CD4-positive, alpha-beta T cell treated with Interleukin-17A for 1 hour (primary cell): ENCODE results near the gene TAGAP.

Experiments
- DNase-seq: peaks from one replicate; pipeline ENCODE4 v3.0.0-alpha.2; 2020

Gene TAGAP

DNA sequence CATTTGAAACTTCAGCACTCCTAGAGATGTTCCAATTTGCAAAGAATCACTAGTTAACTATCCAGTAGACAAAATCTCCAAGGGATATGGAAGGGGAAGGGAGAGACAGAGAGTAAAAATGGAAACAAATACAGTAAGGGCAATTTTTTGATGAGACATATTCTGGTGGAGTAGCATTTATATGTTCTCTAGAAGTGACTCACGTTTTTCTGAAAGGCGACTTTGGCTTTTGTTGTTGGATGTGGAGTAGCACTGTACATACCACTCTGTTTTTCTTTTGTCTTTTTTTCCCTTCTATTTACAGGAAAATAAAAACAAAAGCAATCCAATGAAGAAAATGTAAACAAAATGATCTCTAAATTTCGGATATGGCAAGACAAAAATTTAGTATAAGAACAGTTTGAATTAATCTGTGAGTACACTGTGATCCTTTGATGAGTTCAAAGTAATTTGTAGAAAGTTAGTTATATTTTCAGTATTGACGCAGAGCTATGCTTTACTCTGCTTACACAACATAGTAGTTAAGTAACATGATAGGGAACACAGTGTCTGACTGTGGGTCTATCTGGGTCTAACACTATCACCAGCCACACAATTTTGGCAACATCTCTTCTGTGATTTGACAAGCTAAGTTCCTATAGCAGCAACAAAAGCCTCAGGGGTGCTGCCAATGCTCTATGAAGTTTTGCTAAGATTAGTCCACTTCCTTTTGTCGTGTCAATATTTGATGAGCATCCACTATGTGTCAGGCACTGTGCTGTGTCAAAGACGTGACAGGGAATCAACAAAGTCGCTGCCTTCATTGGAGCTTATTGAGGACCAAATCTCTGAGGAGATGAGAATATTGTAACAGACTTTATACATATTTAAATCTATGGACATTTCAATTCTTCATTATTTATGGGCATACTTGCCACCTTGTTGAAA, 27.3 kb upstream of the TAGAP start:
- DNase-seq, result no peak

DNA sequence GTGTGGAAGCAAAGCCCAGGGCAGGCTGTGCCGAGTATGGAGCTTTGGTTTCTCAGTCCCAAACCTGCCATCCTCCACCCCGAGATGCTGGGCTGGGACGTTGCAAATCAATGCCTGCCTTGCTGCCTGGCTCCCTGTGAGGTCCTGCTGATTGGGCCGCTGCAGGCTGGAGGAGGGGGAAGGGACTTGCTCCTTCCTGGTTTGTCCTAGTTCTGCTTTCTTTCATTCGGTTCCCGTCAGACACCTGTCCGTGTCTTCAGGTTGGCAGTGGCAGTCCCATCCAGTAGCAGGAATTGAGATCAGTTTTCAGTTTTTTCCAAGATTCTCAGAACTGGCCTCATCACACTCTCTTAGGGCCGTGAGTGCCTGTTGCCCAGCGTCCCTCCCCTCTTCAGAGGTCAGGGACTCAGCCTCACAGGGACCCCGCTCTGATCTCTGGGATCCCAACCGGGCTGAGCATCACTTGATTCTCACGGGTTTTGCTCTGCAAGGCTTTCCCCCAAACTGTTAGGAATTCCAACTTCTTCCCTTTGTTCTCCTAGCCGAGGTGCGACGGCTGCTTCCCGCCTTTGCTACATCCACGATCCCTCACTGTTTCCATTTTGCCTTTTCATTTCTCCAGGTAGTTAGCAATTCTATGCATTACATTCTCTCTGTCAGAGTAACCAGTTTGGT, 24.2 kb upstream of the TAGAP start:
- no peak for DNase-seq

DNA sequence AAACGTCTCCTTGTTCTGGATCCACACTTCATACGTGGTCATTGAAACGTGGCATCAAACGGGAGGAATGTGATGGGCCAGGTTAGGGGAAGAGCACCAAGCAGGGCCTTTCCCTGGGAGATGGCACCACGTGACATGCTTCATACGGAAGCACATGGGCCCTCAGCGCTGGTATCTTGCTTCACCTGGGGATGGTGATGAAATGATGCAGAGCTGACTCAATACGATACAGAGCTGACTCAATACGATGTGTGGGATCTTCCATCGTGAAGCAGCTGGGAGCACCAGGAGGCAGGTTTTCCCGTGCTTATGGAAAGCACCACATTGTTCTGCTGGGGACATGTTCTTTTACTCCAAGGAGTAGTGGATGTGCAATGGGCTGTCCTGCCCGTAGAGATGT, 22.5 kb upstream of the TAGAP start:
- DNase-seq, result no peak

DNA sequence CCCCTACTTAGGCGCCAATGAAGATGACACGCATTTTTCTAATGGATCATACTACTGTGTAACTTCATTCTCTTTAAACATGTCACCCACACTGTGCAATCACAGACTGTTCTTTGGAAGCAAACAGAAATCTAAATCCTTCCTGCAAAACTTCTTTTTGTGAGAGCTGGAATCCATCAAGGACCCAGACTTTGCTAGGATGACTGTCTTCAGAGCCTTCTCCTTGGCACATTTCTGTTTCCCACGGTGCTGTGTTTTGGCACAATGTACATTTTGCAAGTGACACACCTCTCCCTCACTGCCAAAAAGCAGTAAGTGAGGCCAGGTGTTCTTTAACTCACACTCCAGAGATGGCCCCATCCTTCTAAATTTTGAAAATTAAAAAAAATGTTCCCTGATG, 21.7 kb upstream of the TAGAP start:
- no peak for DNase-seq

DNA sequence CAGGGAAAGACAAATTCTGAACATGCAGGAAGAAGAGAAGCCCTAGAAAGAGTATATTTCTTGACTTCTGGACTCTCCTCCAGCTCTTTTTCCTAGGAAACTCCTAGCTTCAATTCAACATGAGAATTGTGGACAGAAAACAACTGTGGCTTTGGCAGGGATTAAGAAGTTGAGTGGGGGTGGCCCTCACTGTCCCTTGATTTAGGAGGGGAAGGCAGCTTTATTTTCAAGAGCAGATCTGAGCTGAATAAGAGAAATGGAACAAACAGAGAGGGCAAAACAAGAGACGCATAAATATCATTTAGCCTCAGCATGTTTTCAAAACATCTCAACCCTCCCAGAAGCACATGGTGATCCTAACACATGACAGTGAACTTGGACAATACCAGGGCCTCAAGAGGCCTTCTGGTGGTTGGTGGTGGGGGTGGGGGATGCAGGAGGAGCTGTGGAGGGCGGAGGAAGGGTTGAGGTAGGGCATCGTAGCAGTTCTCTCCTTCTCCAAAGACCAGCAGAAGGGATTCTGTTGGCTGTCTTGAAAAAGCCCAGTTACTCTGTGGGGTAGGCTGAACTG, 21.1 kb upstream of the TAGAP start:
- DNase-seq, result no peak

DNA sequence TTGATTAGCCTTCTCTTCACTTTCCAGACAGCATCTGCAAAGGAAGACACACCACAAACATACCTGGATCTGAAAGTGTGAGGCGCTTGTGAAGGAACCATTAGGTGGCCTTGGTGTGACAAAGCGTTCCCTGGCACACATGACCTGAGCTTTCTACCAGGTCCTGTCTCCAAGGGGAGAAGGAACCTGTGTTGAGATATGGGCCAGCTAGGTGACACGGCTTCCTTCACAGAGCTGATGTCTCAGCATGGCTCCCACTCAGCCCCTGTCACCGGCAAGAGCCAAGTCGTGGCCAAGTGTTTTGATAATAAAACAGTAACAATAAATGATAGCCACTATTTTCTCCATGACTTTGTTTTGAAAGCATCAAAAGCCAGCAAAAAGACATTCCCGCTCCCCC, 20.3 kb upstream of the TAGAP start:
- DNase-seq, result no peak

DNA sequence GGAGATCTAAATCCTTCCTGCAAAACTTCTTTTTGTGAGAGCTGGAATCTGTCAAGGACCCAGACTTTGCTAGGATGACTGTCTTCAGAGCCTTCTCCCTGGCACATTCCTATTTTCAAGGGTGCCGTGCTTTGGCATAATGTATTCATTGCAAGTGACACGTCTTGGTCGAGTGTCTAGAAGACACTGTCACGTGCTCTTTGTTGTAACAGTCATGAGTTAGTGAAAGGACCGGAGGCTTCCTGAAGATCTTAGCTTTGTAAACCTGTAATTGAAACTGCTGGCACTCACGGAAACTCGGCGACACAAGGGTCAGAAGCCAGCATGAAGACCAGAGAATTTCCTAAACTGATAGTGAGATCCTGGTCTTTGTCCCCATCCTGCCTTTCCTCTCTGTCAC, 19.7 kb upstream of the TAGAP start:
- DNase-seq, result peak; percentile 33

DNA sequence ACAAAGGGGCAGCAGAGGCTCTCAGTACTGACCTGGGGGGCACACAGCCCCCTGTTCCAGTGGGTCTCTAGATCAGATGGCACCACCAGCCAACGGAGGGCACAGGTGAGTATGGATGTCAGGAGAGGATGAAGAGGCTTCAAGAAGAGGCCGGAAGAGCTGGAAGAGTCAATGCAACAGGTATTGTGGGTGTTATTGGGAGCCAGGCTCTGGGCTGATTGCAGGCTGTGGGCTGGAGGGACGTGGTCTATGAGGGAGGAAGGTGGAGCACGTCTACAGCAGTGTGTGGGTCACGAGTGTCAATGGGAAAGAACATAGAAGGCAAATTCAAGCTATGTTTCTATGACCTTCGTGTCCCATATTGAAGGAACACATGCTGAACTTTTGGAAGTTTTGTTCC, 18.8 kb upstream of the TAGAP start:
- no peak for DNase-seq

DNA sequence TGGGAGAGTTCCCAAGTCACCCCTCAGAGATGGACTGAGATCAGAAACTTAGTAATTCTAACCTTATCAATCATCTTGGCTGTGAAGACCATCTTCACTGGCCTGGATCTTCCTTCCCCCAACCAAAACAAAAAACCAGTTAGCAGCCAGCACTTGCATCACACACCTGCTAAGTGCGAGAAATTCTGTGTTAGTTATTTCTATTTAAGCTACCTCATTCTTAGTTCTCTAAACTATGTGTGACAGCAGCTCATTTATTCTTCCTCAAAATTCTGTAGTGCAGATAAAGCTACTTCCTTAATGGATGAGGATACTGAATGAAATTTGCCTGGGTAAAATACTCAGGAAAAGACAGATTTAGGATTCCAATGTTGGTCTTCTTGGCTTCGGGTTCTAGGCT, 18.2 kb upstream of the TAGAP start:
- DNase-seq, result no peak

DNA sequence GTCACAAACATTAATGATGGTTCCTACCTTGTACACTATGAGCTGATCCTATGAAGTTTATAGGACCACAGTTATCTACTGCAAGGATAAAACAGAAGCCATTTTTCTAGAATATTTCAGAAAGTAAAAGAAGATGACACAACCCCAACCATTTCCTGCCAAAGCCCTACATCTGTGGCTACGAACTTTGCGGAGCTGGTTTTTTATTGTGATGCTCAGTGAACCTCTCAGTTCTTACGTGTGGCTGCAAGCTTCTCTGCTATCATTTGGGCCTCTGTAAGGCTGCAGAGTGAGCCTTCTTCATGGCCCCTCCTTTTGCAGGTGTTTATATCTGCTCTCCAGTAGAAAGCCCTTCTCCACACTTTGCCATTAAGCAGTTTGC, 17.8 kb upstream of the TAGAP start:
- peak; percentile 82 for DNase-seq

DNA sequence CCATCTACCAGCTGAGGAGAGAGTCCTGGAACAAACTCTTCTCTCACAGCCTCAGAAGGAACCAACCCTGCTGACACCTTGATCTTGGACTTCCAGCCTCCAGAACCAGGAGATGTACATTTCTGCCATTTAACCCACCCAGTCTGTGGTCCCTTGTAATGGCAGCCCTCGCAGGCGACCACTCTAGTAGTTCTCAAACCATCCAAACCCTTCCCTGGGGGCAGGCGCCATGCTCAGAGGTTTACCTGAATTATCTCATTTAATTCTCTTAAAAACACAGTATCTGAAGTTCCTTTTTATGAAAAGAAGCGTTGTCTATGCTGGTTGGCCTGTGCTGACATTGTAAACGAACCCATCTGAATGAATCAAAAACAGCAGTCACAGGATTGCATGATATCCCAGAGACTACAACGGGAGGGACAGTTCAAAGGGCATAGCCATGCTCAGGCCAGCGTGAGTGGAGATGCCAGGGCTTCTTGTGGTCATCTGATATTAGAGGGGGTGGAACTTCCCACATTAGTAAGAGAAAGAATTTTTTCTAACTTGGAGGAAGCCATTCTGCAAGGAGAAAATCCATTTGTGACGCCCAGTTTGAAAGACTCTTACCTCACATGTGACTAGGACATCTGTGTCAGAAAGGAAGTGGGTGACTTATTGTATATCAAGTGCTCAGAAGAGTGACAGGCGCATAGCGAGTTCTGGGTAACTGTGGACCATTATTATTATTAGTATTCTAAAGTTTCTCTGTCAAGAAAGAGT, 17.2 kb upstream of the TAGAP start:
- peak; percentile 77 for DNase-seq

DNA sequence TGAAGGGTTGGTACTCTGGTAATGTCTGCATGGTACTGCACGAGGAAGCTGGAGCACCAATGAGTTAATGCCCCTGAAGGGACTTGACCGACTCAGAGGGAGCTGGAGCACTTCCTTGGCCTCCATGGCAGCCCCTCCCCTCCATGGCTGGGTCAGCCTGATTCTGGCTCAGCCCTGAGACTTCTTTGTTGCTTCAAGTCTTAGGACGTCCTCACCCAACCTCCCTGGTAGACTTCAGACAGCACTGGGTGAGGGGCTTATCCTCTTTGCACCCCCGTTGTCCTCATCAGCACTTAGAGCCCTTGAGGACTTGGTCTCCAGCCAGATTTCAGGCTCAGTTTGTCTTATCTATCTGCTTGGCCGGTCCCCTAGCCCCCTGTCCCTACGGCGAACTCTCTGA, 16.4 kb upstream of the TAGAP start:
- no peak for DNase-seq

DNA sequence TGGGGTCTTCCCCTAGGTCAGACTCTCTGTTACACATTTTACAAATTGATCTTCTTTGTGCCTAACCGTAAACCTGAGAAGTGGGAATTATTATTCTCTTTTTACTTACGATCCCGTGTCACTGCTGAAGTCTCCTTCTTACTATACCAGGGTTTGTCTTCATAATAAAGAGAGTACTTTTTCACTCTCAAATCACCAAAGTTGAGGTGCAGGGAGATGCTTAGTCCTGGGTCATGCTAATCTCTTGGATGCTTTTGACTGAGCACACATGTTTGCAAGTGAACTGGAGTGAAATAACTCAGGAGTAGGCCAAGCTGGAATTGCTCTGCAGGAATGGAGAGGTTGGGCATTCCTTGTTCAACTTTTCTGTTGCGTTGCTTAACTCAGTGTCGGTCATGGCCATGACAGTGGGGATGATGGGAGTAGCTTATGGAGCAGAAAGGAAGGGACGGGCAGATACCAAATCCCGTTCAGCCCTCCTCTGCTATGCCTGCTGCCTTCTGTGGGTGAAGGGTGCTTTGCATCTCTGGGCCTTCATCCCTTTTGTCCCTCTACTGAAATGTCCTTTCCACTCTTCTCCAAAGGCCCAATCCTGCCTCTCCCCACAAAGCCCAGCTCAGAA, 15.2 kb upstream of the TAGAP start:
- no peak for DNase-seq

DNA sequence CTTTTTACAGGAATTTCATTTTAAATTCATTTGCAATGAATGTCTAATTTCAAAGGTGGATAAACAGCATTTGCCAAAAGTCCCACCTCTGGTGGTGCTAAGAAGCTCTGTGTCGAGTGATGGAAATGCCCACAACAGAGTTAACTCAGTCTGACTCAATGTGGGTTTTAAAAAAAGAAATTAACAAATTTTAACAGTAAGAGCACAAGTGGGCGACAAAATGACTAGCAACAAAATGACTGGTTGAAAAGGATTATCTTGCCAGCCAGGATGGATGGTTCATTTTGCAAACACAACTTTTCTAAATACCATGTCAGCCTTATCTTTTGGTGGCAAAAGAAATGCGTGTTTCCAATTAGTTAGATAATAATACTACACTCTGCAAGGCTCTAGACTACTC, 14.3 kb upstream of the TAGAP start:
- peak; percentile 32 for DNase-seq

DNA sequence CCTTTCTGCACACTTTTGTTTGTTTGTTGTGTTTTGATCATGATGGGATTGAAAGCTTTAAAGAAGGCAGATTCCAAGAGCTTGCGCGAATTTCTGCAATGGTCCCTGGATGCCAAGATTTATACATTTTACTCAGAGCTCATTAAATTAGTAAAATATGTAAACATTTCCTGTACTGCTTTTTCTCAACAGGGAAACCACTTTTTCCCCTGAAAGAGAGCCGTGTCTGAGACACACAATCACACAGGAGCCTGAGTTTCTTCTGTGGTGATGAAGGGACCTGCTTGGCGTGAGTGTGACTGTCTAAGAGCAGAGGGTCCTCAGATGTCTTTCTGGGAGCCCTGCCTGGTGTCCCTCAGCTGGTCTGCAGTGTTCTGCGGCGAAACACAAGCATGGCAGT, 12.1 kb upstream of the TAGAP start:
- DNase-seq, result no peak

DNA sequence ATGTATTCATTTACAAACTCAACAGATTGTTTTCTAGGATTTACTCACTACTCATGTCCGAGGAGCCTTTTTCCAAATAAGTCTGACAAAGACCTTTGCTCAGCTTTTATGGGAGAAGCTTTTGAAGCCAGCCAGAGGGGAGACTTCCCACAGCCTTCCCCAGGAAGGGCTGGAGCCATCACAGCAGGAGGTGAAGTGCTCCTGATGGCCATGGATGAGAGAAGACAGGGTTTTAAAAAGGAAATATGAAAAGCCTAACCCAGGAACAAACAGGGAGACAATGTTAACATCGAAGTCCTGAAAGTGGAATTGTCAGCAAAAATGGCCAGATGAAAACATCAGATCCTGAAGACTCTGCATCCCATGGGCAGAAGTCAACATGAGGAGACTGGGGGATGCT, 11.6 kb upstream of the TAGAP start:
- no peak for DNase-seq

DNA sequence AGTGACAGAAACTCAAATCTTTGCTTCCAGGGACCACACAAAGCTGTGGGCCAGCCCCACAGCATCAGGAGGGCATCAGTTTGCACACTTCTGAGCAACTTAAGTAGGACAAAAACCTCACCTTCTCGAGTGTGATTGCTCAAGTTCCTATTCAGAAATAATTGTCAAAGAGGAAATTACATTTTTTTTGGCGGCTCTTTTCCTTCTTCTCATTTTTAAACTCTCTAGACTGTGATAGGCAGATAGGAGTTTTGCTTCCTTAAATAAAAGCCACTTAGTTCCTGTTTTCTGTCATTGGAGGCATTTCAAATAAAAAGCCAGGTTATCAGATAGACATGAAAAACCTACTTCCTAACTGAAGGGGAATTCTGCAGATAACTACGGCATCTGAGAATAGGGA, 11.2 kb upstream of the TAGAP start:
- no peak for DNase-seq

DNA sequence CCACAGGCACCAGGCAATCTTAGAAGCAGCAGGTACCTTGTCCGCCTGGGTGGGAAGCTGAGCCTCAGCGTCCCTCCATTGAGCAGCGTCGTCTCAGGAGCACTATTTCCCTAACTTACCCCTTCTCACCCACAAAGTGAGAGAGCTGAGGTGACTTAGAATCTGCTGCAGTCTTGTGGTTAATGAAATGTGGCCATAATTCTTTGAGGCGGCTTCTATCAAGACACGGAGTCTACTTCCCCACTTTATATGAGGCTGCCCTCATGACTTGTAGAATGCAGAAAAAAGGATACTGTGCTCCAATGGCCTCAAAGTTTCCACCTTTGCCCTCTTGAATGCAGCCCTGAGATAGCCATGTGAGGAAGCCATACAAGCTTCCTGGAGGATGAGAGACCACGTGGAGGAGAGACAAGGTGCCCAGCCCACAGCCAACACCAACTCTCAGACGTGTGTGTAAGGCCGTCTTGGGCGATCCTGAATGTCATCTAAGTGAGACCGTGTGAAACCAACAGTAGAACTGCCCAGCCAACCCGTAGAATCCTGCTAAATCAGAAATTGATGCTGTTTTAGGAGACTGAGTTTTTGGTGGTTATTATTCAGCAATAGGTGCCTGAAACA, 9.1 kb upstream of the TAGAP start:
- DNase-seq, result no peak

DNA sequence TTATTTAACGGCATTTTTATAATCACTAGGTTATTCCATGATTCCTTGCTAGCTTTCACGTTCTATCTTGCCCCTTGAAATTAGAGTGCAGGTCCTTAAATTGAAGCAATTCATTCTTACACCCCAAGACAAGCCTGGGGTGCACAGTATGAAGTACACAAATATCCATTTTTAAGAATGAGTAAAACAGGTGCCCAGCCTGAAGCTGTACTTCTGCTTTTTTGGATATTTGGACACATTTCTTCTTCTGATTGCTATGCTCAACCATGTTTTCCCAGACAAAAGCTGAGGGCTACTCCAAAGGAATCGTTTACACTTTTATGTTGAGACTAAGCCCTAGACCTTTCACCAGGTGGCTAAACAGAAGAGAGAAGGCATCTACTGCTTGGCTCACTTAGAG, 7.9 kb upstream of the TAGAP start:
- DNase-seq, result no peak

DNA sequence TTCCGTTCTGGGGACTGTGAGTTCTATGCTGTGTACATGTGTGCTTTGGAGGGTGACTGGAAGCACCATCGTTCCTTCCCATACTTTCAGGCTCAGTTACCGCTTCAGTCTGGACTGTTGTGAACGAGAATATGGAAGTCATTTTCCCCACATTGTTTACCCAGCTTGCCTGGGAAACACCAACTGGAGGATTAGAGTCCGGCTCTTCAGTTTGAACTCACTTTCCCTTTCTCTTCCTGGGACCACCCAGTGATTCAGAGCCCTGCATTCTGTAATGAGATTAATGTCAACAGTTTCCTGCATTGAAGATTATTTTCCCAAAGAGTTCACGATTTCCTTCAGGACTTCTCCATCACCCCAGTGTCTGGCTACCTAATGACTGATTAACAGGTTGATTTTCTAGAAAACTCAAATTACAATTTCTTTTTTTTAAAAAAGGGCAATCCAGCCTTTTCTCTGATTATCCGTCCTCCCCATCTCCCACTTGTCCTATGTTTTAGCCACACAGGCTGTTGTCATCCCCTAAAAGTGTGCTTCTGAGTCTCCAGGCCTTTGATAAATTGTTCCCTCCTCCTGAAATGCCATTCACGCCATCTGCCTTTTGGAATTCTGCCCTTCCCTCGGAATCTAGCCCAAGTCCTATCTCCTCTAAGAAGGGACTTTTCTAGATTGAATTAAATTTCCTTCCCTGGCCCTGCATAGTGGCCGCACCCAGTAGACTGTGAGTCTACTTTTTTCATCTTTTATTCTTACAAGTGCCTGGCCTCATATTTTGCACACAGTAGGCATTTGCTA, 3.3 kb upstream of the TAGAP start:
- no peak for DNase-seq

DNA sequence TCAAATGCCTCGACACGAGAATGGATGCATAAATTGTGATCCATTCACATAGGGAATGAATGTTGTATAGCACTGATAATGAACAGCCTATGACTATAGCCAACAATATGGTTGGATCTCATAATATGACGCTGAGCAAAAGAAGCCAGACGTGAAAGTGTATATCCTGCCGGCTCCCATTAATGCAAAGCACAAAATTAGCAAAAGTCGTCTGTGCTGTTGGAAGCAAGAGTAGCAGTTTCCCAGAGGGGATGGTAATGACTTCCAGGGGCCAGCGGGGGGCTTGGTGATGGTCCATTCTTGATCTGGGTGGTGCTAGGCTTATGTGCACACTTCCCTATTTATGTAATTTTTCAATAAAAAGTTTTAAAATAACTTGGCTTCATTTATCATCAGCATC, 1.0 kb upstream of the TAGAP start:
- no peak for DNase-seq

DNA sequence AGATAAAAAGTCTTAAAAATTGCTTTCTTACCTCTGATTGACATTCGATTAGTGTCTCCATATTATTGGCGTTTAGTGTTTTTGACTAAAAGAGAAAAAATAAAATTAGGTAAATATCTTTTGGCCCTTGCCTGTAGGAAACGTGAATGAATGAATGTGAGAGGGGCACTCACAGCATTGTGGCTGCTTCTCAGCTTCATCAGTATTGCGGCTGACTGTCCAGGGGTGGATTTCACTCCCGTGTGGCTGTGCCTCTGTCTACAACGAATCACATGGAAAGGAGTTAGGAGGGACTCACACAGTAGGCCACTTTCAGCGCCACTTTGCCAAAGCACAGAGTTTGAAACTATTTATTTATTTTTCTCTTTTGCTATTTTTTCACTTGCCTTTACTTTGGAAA, 844 bp downstream of the TAGAP start:
- DNase-seq, result peak; percentile 64
